Measurements from ENCODE around the gene KLHL13.
"Not testable (repeated sequence)": the region's sequence is repeated elsewhere in the genome, so short reads cannot be mapped to it uniquely, and the experiment has no call there.

KLHL13 gene

GRCh38 chrX:117989512-117989911 lies 127.1 kb downstream of the KLHL13 start:
- DNase-seq: no peak

DNA sequence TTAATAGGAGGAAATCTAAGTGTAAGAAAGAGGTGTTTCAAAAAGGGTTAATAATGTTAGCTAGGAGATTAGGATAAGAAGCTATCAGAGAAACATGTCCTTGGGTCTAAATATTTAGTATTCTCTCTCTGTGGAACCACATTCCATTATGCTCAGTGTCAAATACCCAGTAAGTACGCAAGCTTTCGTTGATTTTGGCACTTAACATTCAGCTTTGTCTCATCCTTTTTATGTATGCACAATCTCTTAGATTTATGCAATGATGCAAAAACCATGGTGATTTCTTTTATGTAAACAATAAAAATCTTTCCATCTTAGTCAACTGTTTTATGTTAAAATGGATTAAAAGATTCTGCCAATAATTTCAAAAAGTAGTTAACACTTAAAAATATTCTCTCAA lies 129.2 kb downstream of the KLHL13 start:
- DNase-seq: no peak

- no peak for DNase-seq
These were observed 131.4 kb downstream of the KLHL13 start for GRCh38 chrX:117985241-117985640.

DNA sequence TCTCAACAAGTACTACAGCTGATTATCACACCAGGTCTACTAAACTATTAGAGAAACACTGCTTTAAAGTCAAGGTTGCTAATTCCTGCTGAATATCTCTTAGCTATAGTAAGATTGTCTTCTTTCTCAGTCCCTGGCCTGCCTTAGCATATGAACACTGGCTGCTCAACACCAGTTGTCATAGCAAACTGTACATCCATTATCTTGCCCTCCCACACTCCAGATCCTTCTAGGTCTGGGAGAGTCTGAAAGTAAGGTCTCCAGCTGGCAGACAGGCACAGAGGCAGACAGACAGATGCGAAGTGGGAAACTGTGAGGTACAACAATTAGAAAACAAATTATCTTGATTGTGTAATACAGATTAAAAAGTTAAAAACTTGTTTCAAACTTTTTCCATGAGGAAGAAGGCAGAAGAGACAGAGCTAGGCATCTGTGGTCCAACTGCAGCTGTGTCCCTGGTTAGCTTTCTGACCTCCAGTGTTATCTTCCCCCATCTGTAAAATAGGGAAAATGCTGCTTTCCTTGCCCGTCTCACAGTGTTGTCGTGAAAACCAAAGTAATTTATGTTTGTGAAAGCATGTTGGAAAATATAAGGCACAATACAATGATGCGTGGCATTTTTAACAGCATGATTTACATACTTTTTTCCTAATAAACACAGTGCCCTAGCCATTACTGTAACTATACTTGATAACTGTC lies 133.8 kb downstream of the KLHL13 start:
- no peak for DNase-seq

DNA sequence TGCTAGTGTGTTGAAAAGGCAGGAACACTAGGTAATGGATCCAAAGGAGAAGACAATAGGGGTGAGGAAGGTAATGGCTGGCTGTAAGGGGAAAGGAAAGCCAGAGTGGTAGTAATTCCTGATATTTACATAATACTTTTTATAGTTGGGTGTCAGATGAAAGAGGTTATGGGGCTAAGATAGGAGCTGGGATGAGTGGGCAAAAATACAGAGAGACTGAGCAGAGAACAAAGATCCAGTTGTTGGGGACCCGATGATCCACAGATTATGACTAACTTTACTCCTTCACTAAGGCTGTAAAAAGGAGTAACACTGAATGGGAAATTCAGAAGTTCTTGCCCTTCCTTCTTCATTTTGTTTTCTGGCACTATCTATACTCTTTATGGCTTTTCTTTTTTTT lies 138.2 kb downstream of the KLHL13 start:
- no peak for DNase-seq

DNA sequence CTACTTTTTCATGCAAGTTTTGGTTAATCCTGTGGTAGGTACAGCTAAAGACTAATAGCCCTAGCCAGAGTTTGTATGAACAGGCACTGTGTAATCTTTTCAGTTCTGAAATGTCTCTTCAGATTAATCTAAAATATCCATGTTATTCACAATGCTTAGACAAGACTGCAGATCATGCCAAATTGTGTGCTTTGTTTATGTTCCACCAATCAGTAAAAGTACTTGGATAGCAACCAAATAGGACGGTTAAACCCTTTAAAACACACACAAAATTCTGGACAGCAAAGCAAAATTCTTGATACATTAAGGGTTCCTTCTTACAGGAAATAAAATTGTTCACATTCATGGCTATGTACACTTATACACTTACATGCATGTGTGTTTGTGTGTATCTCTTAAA lies 139.1 kb downstream of the KLHL13 start:
- no peak for DNase-seq

DNA sequence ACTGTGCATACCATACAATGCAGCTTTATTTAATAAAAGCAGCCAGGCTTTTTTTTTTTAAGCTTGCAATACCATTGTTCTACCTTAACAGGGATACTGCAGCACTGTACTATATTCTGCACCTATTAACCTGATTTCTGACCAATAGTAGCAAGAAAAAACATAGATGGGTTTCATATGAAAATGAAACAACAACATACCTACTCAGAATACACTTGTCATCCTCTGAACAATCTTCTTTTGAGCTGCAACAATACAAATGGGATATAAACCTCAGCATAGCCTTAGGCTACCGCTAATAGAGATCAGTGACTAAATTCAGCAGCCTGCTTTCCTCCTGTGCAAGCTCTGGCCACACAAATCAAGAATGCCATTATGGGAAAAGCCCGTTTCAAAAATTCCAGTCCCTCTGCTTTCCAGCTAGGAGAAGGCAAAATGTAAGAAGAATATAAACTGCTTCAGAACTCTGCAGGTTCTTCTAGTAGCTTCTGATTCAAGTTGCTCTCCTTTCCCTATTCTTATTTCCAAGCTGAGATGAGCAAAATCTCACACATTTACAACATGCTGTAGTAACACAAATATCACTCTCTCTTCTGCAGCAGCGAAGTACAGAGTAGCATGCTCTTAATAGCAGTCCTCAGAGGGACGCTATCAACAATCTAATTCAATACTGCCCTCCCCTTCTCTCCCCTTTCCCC lies 143.4 kb downstream of the KLHL13 start:
- DNase-seq: no peak

DNA sequence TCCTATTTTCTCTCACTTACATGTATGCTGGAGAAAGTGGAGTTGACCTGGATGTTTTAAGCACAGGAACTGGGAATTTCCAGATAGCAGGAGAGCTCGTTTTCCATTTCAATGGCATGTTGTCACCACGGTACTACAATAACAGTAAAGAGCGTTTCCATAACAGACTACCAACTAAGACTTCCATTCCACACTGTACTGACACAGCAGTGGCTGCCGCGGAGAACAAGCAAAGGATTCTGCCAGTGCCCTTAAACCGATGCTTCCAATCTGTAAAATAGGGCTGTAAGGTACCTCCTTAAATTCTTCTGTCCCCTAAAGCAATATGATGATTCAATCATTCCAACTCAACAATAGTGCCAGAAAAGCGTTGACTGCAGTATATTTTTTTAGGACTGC lies 143.9 kb downstream of the KLHL13 start:
- DNase-seq: no peak

- no peak for DNase-seq
These were observed 146.8 kb downstream of the KLHL13 start for GRCh38 chrX:117969782-117970181.

GRCh38 chrX:117969328-117969727 lies 147.3 kb downstream of the KLHL13 start:
- DNase-seq: no peak

DNA sequence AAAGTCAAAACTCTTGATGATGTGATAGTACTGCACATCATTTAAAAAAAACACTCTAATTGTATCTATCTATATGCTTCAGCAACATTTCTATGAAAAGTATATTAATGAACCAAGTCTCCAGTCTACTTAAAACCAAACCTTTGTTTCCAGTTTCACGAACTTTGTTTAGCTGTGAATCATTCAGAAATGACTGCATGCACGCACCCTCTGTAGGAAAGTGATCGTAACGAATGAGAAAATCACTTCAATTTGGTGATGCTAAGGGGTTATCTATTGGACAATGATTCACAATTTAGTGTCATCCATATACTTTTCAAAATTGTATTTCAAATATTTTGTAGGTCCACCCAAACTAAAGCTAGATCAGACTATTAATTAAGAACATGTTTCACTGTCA lies 157.6 kb downstream of the KLHL13 start:
- no peak for DNase-seq

- no peak for DNase-seq
These were observed 159.5 kb downstream of the KLHL13 start for GRCh38 chrX:117957128-117957527.

DNA sequence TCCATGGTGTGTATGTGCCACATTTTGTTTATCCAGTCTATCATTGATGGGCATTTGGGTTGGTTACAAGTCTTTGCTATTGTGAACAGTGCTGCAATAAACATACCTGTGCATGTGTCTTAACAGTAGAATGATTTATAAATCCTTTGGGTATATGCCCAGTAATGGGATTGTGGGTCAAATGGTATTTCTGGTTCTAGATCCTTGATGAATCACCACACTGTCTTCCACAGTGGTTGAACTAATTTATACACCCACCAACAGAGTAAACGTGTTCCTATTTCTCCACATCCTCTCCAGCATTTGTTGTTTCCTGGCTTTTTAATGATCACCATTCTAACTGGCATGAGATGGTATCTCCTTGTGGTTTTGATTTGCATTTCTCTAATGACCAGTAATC lies 177.3 kb downstream of the KLHL13 start:
- not testable (repeated sequence) for DNase-seq

DNA sequence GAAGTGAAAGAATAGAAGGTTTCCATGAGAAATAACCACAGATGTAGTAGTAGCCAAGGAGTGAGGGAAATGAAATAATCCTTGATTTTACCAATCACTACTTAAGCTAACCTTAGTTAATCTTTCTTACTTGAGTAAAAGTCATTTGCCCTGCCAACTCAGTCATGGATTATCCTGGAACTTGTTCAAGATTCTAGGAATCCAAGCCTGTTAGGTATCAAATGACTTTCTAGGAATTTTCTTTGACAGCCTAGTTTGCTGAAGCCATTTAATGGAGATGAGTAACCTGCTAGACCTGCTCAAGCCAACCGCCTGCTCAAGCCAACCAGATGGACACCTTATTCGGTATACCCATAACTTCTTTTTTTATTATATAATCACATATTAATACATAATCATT lies 180.5 kb downstream of the KLHL13 start:
- no peak for DNase-seq

DNA sequence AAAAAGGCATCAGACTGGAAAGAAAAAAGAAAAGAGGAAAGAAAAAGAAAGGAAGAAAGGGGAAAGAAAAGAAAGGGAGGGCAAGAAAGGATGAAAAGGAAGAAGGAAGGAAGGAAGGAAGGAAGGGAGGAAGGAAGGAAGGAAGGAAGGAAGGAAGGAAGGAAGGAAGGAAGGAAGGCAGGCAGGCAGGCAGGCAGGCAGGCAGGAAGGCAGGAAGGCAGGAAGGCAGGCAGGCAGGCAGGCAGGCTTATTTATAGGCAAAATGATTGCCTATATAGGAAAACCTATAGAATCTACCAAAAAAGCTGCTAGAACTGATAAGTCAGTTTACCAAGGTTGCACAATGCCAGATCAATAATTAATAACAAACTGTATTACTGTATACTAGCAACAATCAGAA lies 186.5 kb downstream of the KLHL13 start:
- not testable (repeated sequence) for DNase-seq

GRCh38 chrX:117919755-117920154 lies 196.9 kb downstream of the KLHL13 start:
- DNase-seq: no peak

GRCh38 chrX:117910216-117910615 lies 206.4 kb downstream of the KLHL13 start:
- no peak for DNase-seq

- DNase-seq: no peak
These were observed 218.4 kb downstream of the KLHL13 start for GRCh38 chrX:117898226-117898625.

DNA sequence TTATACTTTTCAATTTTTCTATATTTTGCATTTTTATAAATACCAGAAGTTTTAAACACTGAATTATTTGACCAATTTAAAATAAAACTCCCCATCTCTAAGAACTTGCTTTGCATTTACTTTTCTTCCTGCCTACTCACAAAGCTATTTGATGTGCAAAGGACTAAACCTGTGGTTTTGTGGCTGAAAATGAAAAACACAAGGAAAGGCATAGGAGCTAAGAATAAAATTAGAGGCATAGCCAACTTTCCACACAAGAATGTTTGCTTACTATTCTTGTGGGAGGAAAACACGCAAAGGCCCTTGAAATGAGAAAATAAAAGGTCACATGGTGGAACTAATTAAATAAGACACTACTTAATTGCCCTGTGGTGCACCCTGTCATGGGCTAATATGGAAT lies 221.2 kb downstream of the KLHL13 start:
- no peak for DNase-seq

GRCh38 chrX:117892469-117892868 lies 224.1 kb downstream of the KLHL13 start:
- no peak for DNase-seq

DNA sequence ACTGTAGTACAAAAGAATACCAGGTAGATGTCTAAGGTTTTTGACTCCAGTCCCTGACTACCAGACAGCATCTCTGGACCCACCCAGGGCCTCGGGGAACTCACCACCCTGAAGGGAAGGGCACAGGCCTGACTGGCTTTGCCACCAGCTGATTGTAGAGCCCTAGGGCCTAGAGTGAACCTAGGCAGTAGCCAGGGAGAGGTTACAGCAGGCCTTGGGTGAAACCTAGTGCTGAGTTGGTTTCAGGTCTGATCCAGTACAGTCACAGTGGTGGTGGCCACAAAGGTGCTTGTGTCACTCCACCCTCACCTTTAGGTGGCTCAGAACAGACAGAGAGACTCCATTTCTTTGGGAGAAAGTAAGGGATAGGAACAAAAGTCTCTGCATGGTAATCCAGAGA lies 244.8 kb downstream of the KLHL13 start:
- no peak for DNase-seq

GRCh38 chrX:117860517-117860916 lies 256.1 kb downstream of the KLHL13 start:
- DNase-seq: no peak

GRCh38 chrX:117854806-117855205 lies 261.8 kb downstream of the KLHL13 start:
- DNase-seq: no peak

DNA sequence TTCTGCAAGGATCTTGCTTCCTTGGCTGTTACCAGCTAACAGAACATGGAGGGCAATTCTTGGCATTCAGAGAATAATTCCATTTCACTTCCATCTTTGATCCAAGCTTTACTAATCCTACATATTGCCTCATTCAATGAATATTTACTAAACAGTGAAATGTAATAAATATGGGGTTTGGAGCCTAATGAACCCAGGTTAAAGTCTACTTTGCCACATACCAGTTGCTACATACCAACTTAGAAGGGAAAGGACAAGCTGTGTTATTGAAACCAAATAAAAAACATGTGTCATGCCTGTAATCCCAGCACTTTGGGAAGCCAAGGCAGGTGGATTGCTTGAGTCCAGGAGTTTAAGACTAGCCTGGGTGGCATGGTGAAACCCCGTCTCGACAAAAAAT lies 265.6 kb downstream of the KLHL13 start:
- no peak for DNase-seq
